Astrocyte of the cerebellum (primary cell): ENCODE measurements around the gene HORMAD1.
A peak's percentile ranks its signal among the peaks of the same experiment; 100 is the strongest.

Source experiments
- DNase-seq: peaks from one replicate; pipeline ENCODE4 v3.0.0-alpha.2; 2011; ENCODE audit warnings: low read depth
- H3K4me3 ChIP-seq: 2 replicates; pipeline ENCODE4 v1.5.1; 2011; ENCODE audit warnings: mild to moderate bottlenecking, low read depth, low read length, moderate library complexity
- CTCF ChIP-seq: IDR thresholded peaks from 2 replicates; pipeline ENCODE4 v1.5.1; 2012; ENCODE audit warnings: low read length, low read depth, moderate library complexity, mild to moderate bottlenecking; ENCODE audit errors: missing control alignments
- in situ Hi-C: cut with HindIII; loops from 2 replicates; pipeline ENCODE4 v1.10.0; 2017; ENCODE audit warnings: low sequenced_read_pairs

HORMAD1 gene

DNA sequence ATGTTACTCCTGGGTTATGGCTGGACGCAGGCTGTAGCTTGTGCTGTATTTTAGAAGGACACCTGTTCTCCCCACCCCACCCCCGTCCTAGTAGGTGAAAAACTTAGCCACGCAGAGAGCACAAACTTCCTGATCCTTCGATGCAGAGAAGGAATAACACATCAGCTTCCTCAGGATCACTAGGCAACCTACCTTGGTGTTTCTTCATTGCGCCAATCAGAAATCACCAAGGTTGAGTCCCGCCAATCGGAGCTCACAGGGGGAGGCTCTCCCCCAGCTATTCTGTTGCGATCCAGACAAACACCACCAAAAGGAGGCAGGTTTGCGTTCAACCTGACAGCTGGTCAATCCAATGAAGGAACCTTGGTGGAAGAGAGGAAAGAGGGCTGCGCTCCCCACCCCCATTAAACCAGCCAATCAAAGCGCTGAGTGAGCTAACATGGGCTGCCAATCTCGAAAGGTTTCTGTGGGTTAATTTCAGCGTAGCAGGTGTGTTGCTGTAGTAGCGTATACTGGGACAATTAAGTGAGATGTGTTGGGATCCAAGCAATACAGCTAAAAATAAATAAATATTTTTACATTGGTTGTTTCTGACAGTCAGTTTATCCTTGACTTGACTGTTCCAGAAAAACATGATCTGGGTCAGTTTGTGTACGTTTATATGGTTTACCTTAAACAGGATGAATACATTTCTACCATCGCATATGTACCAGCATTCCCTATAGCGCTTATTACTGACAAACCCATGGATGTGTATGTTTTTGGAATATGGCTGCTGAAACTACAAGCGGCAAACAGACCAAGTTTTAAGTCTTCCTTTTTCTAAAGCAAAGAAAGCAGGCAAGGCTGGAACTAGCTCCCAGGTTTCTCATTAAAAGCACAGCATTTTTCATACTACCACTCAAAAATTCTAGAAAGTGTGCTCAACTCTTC, 23.4 kb downstream of the HORMAD1 start, which contains the start of gene GOLPH3L:
Gene GOLPH3L (minus strand): TSS at position 160 of the 933 bp plus-strand sequence. CDS start 2,316 bp downstream, outside the sequence.
- DNase-seq = peak; percentile 97
- peak; percentile 24 for TF ChIP-seq CTCF
- in situ Hi-C loops = no loop called here
- H3K4me3 ChIP-seq = peak within 1 kb of the TSS; percentile 79

DNA sequence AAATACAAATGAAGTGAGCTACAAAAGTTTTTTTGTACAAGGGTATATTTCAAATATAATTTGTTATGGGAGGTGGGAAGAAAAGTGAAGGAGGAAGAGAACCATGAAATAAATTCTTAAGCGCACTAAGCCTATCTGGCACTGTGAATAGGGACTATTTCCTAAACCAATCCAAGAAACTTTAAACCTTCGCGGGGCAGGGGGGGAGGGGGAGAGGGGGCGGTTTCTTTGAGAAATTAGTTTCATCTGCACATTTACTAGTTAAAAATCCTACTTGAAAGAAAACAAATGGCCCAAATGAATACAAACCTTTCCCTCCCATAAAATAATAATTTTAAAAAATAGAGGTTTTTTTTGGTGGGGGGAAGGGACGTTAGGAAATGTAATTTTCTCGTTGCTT, 24.1 kb downstream of the HORMAD1 start:
- no peak for TF ChIP-seq CTCF
- in situ Hi-C loops = no loop called here
- H3K4me3 ChIP-seq = peak overlapping the region; percentile 79
- no peak for DNase-seq

DNA sequence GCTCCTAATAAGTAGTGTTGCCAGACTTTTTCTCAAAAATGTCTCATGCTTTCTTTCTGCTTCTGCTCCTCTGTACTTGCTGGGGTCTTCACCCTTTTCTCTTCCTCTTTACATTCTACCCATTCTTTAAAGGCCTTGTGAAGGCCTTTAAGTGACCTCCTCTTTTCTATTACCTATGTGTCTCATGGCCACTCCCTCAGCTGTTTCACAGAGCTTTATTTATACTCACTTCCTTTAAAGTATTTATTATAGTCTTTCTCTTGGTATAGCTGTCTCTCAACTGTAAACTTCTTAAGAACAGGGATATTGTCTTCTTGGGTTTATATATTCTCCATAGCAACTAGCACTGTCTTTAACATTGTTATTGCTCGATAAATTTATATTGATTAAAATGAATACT, 24.5 kb downstream of the HORMAD1 start:
- H3K4me3 ChIP-seq = peak overlapping the region; percentile 79

GRCh38 chr1:150695561-150695960, 25.1 kb downstream of the HORMAD1 start:
- no peak for TF ChIP-seq CTCF
- DNase-seq = no peak
- H3K4me3 ChIP-seq = no peak overlapping the region
- in situ Hi-C loops = no loop called here

More for the DNA sequence above, 24.5 kb downstream of the HORMAD1 start:
- DNase-seq = no peak
- in situ Hi-C loops = no loop called here
- TF ChIP-seq CTCF = no peak

DNA sequence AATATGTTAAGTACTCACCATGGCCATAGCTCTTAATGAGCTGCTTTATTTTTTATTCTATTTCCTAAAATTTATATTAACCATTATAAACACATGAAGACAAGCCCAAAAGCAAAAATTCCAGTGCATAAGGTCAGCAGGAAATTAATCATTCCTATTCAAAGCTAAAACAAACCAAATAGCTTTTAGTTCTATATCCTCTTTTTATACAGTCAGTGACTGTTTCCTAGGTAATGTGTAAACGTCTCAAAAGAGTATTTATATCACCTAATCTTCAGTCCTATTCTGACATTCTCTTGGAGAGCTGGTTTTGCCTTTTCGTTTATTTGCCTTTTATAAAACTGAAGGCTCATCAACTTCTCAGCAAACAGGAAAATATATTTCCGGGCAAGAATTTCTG, 28.0 kb downstream of the HORMAD1 start:
- no peak for TF ChIP-seq CTCF
- DNase-seq = no peak
- no peak overlapping the region for H3K4me3 ChIP-seq

DNA sequence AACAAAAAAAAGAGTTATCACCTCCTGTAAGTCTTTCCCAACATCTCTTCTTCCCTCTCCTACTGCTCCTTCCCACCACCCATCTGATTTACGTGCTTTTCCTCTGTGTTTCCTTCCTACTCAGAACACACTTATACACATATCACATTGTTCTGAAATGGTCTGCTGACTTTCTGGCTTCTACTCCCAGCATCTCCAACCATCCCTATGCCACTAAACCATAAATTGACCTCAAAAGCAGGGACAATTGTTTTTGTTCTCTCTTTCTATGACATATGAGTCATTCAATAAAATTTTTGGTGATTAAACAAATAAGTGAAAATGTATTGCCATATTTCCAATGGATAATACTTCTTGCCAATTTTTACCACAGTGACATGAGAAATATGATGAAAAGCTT, 31.9 kb downstream of the HORMAD1 start:
- in situ Hi-C loops = no loop called here
- no peak for TF ChIP-seq CTCF
- DNase-seq = no peak
- no peak overlapping the region for H3K4me3 ChIP-seq

More for the DNA sequence above, 28.0 kb downstream of the HORMAD1 start:
- in situ Hi-C loops = no loop called here
